CD4-positive, alpha-beta T cell treated with Interleukin-10 for 1 hour (primary cell): ENCODE measurements around the gene TRDMT1.

ENCODE experiments used
- DNase-seq: peaks from one replicate; pipeline ENCODE4 v3.0.0-alpha.2; 2020

TRDMT1 gene

DNA sequence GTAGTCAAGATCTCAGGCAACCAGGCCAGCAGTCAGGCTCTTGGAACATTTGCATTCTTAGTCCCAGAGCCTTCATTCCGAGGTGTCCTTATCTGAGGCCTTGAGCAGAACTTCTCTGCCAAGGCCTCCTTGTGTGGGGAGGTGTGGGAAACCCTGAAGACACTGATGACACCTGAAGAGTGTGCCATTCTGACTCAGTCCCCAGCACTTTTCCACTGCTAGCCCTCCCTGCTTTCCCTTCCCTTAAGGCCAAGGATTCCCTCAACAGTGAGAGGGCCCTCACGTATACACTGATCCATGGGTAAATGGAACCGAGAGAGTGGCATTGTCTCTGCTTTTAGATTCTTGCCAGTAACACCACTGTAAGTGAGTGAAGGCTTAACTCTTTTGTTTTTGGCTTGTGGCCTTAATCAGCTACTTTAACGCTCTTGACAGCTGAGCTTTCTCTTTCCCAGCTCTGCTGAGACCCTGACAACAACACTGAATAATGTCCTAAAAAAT is 30.3 kb downstream of the TRDMT1 start:
- DNase-seq: no peak

DNA sequence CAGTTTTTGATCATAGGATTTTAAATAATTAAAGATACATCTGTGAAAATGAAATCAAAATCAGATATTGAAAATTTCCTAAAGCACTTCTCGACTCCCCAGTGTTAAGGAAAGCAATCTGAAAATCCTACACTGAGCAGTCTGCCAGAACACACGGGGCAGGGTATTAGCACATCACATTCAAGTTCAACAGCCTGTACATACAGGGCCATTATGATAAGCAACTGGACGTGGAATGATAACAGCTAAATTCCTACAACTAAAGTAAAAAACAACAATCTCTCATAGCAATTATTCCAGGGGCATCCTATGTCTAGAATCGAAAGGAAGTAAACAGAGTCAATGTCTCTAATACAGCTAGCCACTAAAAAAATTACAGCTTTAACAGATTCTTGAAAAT is 31.7 kb downstream of the TRDMT1 start:
- DNase-seq: no peak

DNA sequence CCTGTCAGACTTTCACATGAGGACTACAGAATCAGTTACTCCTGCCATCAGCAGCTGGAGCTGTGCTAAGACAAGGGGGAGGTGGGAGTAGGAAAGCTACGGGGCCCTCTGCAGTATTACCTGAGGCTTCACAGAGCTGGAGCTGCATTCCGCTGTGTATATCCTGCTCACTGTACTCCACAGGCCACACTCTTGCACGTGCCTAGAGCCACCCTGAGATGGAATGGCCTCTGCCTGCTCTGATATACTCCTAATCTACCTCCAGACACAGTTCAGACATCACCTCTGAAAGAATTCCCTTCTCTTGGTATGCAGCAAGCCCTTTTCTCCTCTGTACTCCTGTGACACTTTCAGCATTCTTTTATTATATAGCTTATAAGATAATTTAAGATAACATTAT is 34.8 kb downstream of the TRDMT1 start:
- no peak for DNase-seq

DNA sequence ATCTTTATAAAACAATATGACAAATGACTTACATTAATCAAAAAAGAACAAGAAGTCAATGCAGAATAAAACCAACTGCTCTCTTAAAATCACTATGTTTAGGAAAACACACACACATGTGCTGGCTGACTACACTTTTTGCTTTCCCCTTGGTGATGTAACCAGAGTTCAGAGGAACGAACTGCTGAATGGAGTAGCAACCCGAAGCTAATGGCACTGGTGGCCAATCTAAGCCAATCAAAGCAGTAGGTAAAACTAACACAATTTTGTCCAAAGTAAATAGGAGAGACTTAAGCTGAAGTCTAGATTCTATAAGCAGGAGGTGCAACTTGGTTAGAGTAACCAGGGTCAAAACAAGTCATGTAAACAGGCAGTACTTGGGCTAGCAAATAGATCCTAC is 38.6 kb downstream of the TRDMT1 start:
- no peak for DNase-seq

DNA sequence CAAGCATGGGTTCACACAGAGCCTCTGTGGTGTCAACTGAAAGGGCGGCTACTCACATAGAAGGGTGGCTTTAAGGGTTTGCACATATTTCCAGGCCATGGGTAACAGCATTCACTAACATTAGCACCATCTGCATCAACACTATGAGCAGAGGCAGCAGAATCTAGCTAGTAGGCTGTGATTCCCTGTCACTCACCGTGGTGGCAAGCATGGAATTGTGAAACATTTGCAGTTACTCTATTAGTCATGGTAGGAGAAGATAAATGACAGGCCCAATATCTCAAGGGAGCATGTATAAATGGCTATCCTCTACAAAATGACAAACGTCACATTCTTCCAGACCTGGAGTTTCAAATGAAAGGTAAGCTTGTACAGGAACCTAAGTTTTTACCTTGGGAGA is 39.7 kb downstream of the TRDMT1 start:
- DNase-seq: no peak

DNA sequence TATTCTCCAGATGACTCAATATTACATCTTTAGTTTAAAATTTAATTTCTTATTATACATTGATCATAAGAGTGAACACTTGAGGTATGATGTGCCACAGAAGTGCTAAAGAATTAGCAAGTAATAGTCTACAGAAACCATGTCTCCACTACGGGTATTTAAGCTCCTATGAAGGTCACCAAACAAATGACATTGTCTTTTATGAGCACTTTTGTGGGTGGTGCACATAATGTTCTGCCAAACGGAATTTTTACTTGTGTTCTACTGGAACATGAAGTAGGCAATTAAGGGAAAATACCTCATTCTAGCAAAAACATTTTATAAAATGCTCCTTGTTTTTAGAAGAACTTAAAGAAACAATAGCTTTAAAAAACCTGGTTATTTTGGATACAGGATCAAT is 44.4 kb downstream of the TRDMT1 start:
- DNase-seq: no peak

DNA sequence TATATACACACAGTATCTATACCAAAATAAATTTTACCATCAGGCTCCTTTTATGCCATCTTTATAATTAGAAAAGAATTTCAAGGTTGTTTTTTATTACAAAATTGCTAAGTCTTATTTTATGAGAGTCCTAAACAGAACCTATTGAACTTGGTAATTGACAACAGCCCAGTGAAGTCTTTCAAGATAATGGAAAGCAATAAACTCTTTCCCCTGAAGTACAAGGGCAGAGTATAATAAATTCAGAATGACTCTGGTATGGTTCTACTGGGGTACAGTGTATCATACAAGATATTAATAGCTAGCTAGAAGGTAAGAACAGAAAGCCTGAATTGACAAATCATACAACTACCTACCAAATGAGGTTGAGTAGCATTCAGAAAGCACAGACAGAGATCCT is 45.6 kb downstream of the TRDMT1 start:
- no peak for DNase-seq

DNA sequence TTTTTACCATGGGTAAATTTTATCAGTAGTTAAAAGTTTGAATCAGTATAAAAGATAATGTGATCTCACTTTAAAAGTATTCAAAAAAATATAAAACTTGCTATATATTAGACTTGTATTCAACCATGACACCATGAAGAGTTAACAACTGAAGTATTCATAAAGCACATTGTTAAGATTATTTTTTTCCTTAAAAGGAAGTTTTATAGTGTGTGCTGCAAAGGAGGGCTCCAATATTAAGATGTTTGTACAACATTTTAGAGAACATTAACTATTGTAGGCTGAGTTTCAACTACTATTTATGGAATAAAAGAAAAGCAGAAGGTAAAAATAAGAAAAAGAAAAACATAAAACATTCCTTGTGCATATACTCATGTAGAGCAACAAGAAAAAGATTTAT is 47.4 kb downstream of the TRDMT1 start:
- no peak for DNase-seq

DNA sequence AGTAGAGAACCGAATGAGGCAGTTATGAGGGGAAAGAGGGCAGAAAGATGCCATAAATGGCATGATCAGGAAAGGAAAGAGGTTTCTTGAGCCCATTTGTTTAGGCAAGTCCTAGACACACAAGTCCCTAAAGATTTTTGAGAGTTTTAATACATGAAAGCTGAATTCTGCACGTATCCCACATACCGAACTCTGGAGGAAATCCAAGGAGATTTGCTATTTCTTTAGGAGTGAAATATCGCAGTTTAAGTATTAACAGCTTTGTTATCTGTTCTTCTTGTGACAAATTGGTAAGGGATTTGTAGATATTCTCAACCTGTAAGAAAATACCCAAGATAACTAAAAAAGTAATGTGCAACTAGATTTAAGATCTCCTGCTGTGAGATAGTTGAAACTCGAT is 48.2 kb downstream of the TRDMT1 start:
- DNase-seq: no peak

DNA sequence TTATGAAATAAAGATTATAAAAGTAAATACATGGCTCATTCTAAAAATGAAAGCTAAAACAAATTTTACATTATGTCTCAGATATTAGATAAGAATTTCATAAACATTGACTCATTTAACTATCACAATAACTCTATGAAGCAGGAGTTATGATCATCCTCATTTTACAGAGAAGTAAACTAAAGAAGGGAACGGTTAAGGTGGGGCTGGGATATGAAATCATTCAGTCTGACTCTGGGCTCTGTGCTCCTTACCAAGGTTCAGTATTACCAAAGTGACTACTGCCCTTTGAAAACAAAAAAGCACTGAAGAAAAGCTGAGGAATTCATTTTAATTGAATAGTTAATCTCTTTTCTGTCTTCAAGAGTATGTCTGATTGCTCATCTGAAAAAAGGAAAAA is 49.8 kb downstream of the TRDMT1 start:
- no peak for DNase-seq

DNA sequence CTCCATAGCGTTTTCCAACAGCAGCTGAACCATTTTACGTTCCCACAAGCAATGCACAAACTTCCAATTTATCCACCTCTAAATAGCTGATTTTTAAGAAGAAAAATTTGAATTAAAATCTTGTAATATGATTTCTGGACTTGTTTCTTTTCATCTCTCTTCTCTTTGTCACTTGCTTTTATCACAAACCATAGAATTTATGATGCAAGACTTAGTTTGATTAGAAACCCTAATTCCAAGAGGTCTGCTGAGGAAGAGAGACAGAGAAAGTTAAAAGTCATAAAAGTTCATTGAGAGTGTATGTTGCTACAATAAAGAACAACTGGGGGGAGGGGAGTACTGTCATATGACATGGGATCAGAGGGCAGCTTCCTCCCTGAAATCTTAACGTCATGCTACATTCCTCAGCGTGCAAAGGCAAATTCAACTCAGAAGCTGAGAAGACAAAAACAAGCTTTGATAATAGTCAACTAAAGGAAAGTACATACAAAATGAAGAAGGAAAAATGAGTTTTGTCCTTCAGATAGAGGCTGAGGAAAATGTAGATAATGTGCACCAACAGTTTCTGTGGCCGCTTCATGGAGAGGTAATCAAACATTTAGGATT is 53.5 kb downstream of the TRDMT1 start:
- no peak for DNase-seq

DNA sequence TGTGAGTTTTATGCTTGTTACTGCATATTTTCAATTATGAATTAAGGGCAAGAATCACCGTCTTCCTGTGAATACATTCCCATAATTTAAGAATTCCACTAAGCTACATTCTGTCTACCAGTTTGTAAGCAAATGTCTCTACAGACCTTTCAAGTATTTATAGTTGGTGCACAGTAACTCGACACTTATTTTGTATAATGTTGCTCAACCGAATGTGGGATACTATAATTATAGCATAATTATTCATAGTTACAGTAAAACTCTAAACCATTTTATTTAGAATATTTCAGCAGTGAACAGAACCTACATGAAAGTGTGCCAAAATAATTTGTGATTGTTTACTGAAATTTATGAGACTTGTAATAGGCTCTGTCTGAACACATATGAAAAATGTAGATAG is 54.6 kb downstream of the TRDMT1 start:
- DNase-seq: no peak

DNA sequence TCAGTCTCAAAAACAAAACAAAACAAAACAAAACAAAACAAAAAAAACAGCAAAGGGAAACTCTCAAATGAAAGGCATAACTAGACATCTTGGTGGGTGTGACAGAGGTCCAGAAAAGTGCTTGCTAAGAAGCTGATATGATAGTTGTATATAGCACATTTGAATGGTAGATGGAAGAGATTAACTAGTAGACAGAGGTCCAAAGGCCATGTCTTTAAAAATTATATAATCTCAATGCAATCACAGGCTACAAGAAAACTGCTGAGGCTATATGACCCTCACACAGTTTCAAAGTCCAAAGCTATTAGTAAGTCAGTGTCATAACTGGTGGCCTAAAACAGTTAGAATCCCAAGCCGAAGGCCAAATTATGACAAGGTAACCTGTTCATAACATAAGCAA is 56.2 kb downstream of the TRDMT1 start:
- DNase-seq: no peak

DNA sequence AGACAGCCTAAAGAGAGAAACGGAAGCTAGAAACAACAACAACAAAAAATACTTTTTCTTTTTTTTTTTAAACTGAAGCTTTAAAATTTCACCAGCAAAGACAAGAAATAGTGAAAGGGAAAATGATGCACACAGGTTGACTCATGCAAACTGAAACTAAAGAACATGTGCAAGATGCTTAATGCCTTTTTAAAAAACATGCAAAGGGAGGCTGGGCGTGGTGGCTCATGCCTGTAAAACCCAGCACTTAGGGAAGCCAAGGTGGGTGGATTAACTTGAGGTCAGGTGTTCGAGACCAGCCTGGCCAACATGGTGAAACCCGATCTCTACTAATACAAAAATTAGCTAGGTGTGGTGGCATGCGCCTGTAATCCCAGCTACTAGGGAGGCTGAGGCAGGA is 56.7 kb downstream of the TRDMT1 start:
- DNase-seq: no peak

DNA sequence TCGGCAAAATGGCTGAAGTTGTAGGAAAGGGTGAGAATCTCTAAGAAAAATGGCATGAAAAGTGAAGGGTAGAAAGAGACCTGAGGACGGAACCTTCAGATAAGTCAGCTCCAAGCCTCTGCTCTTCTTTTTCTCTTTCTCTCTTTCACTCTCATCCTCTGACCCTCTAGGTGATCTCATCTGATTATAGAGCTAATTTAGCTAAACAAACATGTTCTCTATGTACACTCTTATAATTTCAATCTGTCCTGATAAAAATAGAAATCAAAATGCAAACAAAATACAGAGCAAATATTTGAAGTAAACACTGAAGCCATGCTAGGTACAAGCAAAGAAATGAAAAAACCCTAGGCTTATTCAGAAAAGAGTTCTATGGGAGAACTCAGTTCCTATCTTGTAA is 57.4 kb downstream of the TRDMT1 start:
- DNase-seq: no peak

DNA sequence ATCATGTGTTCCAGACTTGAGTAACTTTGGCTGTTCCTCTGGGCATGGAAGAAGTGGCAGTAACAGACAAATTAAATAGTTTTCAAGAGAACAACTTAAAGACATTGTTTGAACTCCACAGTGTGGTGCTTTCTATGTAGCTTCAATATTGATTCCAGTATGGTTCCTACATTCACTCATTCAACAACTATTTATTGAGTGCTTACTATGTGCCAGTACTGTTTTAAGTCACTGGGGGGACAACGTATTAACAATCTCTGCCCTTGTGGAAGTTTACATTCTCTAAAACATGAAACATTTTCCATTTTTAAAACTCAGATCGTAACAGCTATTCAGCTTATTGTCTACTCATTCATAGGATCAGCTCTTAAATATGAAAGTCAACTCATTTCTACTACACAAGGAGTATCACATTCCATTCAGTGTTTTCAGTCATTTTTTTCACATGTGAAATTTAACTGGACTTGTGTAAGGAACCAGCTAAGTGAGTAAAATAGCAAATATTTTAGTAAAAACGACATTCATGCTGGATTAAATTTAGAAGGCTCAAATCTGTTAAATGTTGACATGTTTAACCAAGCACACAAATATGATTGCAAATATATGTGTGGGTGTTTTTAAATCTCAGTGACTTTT is 58.3 kb downstream of the TRDMT1 start:
- DNase-seq: no peak

DNA sequence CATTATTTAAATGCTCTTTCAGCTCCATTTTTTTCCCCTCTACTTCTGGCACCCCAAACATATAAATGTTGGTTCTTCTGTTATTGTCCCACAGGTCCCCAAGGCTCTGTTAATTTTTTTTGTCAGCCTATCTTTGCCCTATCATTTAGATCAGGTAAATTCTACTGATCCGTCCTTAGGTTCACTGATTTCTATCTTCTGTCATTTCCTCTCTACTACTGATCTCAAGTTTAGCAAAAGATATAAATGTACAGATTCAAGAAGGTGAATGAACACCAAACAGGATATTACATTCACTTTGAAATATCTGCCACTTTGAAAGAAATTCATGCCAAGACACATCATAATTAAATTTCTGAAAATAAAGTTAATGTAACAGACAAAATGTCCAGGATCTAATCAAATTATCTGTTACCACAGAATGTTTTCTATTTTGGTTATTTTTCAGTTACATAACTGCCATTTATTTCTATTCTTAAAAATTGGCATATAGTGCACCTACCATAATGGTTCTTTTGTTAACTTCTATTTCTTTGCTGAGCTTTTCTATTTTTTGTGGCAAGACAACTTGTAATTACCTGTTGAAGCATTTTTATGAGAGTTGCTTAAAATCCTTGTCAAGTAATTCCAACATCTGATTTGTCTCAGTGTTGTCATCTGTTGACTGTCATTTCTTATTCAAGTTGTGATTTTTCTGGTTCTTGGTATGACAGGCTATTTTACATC is 59.8 kb downstream of the TRDMT1 start:
- no peak for DNase-seq

DNA sequence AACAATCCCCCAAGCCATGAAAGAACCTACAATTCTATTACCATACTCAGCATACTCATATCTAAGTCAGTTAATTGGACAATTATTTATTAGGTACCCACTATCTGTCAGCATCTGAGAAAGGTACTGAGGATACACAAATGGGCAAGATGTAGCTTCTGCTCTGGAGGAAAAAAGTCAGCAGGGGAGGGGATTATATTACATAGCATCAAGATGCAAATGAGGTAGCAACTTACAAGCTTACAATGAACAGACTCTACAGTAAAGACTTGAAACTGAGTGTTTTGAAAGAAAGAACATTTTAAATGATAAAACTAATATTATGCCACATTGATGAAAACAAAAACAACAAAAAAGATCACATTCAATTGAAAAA is 61.1 kb downstream of the TRDMT1 start:
- DNase-seq: no peak

DNA sequence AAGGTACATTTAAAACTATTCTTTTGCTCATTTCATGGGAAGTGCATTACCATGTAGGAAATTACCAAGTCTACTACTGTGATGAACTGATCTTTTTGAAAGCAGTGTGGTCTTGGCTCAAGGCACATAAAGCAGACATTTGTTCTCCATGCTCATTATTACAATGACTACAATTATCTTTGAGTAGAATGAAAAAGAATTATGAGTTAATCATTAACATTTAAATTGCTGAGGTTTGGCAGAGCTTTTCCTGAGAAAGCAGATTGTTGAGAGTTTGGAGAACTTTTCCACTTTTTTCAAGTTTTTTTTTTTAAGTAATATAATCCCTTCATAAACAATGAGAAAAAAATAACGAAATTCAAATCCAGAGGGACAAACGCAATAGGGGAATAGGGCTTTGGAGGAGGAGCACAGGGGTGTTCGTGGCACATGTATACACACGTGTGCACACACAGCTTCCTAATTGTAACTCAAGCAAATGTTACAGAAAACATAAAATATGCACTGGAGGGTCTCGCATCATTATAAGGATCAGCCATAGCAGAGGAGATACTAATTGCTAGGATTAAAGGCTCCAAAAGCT is 62.9 kb downstream of the TRDMT1 start:
- no peak for DNase-seq

DNA sequence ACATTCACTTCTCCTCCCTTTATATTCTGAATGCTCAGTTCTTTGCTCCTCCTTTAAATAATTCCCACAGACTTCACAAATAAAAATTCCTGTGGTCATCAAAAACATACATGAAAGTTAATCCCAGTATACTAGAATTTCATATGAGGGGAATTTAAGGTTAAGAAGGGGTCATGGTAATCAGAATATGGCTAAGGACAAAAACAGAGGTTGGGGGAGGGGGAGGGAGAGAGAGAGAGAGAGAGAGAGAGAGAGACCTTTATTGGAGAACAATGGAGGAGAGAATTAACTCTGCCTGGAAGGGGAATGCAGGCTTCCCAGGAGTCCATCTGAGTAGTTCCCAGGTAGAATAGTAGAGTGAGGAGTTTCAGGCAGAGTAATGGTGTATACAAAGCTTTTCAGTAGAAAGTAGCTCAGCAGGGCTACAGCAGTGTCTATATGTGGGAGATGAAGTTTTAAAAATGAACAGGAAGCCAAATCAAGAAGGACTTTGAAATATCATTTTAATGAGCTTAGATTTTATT is 66.7 kb downstream of the TRDMT1 start:
- no peak for DNase-seq

DNA sequence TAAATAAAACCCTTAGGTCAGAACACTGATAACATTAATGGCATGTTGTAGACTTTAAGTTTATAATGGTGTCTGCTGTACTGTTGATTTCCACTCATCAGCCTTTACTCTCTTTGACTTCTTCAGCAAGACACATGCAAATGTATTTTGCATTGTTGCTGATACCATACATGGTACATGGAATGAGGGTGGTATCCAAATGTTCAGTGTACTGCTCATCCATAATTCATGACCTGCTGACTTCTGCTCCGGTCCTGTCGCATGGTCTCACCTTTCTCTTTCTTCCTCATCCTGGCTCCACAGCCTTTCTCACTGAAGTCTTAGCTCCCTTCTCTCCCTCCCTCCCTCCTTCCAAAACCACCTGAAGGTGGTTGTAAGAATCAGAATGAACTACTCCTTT is 67.2 kb downstream of the TRDMT1 start:
- no peak for DNase-seq

DNA sequence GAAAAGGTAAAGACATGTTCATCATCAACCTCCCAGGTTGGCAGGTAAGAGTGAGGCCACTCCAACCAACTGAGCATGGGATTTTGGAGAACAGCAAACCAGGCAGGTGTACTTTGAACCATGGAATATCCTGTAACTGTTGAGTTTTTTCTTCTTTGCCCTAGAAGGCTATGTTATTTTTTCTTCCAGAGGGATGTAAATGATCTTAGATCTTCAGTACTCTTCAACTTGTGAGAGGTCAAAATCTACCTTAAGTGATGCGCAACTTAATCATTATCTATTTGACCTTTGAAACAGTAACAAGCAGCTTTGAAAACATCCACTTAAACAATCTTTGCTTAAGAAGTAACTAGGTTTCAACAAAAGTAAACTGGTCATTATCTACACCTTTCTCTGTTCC is 71.7 kb downstream of the TRDMT1 start, which contains the start of gene CUBN:
Gene CUBN, minus strand, starts transcription at position 71 of the 400 bp plus-strand sequence. Its CDS starts 46 bp downstream, at position 25.
- DNase-seq: no peak

DNA sequence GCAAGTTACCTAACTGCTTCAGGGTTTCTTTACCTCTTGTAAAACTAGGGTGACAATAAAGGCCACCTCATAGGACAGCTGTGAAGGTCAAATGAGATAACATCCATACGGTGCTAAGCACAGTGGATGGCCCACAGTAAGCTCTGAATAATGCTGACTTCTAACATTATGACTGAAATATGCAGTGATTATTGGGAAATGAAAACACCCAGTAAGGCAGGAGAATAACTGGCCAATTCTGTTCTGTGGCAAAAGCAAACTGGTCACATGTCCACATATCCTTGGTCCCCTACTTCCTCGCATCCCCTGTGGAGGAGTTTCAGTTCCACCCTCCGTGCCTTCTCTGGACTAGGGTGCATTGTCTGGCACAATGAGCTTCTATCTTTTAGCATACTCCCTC is 73.2 kb downstream of the TRDMT1 start:
- no peak for DNase-seq

DNA sequence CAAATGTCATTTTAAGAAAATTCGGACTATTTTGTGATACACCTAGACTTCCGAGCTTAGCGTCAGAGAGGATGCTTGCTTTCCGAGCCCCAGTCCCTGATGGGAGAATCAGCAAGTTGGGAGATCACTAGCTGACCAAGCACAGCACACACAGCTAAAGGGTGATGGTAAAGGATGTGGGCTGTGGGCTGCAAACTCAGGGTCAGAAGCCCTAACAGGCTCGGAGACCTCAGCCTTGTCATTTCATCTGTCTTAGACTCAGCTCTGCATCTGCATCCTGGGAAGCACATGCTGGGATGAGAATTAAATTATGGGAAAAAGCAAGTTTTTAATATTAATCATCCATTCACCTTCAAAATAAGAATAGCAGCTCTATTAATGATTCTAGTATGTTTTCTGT is 75.1 kb downstream of the TRDMT1 start:
- no peak for DNase-seq
